H9 (cell line): ENCODE data around the gene CPM. TPM values are rescaled to one million over a fixed set of nuclear protein-coding genes. Genes with fewer than 3 reads are reported as not detected.

Experiments used
- DNase-seq: peaks from one replicate; pipeline ENCODE4 v3.0.0-alpha.2; 2017
- H2AFZ ChIP-seq: one replicate; pipeline ENCODE4 v1.6.1; 2013; ENCODE audit warnings: mild to moderate bottlenecking, low read length, control low read depth, moderate library complexity
- H2AK5ac ChIP-seq: 2 replicates; pipeline ENCODE4 v1.6.1; 2013; ENCODE audit warnings: low read length, control low read depth, mixed read lengths; ENCODE audit not compliant: insufficient read length
- H2BK120ac ChIP-seq: one replicate; pipeline ENCODE4 v1.6.1; 2013; ENCODE audit warnings: low read depth, mild to moderate bottlenecking, low read length, control low read depth, inconsistent platforms; ENCODE audit not compliant: poor library complexity, severe bottlenecking
- H2BK12ac ChIP-seq: 2 replicates; pipeline ENCODE4 v1.6.1; 2013; ENCODE audit warnings: low read length, control low read depth, mixed read lengths, low read depth; ENCODE audit not compliant: insufficient read length
- H2BK15ac ChIP-seq: 2 replicates; pipeline ENCODE4 v1.6.1; 2013; ENCODE audit warnings: low read depth, low read length, control low read depth
- H2BK20ac ChIP-seq: one replicate; pipeline ENCODE4 v1.6.1; 2013; ENCODE audit warnings: low read depth, mild to moderate bottlenecking, low read length, control low read depth, inconsistent platforms; ENCODE audit not compliant: poor library complexity, severe bottlenecking
- H2BK5ac ChIP-seq: 2 replicates; pipeline ENCODE4 v1.6.1; 2013; ENCODE audit warnings: low read length, control low read depth, mixed read lengths; ENCODE audit not compliant: insufficient read length
- H3K14ac ChIP-seq: 2 replicates; pipeline ENCODE4 v1.6.1; 2013; ENCODE audit warnings: low read length, control low read depth; ENCODE audit not compliant: insufficient read depth
- H3K18ac ChIP-seq: 2 replicates; pipeline ENCODE4 v1.6.1; 2013; ENCODE audit warnings: low read depth, mild to moderate bottlenecking, mixed read lengths, low read length, control low read depth; ENCODE audit not compliant: insufficient read length
- H3K23ac ChIP-seq: 2 replicates; pipeline ENCODE4 v1.6.1; 2013; ENCODE audit warnings: low read length, control low read depth, mixed read lengths, low read depth; ENCODE audit not compliant: insufficient read length
- H3K23me2 ChIP-seq: 2 replicates; pipeline ENCODE4 v1.6.1; 2013; ENCODE audit warnings: low read depth, mild to moderate bottlenecking, mixed read lengths, low read length, control low read depth; ENCODE audit not compliant: insufficient read length, poor library complexity, severe bottlenecking
- H3K27ac ChIP-seq: 2 replicates; pipeline ENCODE4 v1.5.1; 2013; ENCODE audit warnings: low read length, control low read depth, mixed read lengths, low read depth; ENCODE audit not compliant: insufficient read length
- H3K27me3 ChIP-seq: 2 replicates; pipeline ENCODE4 v1.6.1; 2013; ENCODE audit warnings: low read length, control low read depth, inconsistent platforms; ENCODE audit not compliant: insufficient read depth
- H3K4ac ChIP-seq: 2 replicates; pipeline ENCODE4 v1.6.1; 2013; ENCODE audit warnings: low read depth, mild to moderate bottlenecking, control low read depth, inconsistent platforms, low read length, moderate library complexity
- H3K4me1 ChIP-seq: 2 replicates; pipeline ENCODE4 v1.6.1; 2013; ENCODE audit warnings: low read length, control low read depth, inconsistent platforms; ENCODE audit not compliant: insufficient read depth
- H3K4me2 ChIP-seq: 2 replicates; pipeline ENCODE4 v1.6.1; 2013; ENCODE audit warnings: low read length, control low read depth, mixed read lengths; ENCODE audit not compliant: insufficient read length, insufficient read depth
- H3K56ac ChIP-seq: 2 replicates; pipeline ENCODE4 v1.6.1; 2013; ENCODE audit warnings: low read depth, mild to moderate bottlenecking, mixed read lengths, low read length, control low read depth; ENCODE audit not compliant: insufficient read length
- H3K79me1 ChIP-seq: 2 replicates; pipeline ENCODE4 v1.6.1; 2013; ENCODE audit warnings: low read depth, mild to moderate bottlenecking, moderate library complexity, low read length, control low read depth, inconsistent platforms; ENCODE audit not compliant: insufficient read depth, poor library complexity, severe bottlenecking
- H3K79me2 ChIP-seq: 2 replicates; pipeline ENCODE4 v1.6.1; 2013; ENCODE audit warnings: low read length, control low read depth, inconsistent platforms; ENCODE audit not compliant: insufficient read depth
- H3K9ac ChIP-seq: 2 replicates; pipeline ENCODE4 v1.6.1; 2013; ENCODE audit warnings: low read length, control low read depth, mixed read lengths; ENCODE audit not compliant: insufficient read length; ENCODE audit errors: extremely low read depth
- H3K9me3 ChIP-seq: one replicate; pipeline ENCODE4 v1.6.1; 2013; ENCODE audit warnings: low read depth, low read length, inconsistent platforms; ENCODE audit not compliant: control insufficient read depth
- H3T11ph ChIP-seq: one replicate; pipeline ENCODE4 v1.6.1; 2013; ENCODE audit warnings: mild to moderate bottlenecking, low read length, control low read depth, inconsistent platforms
- H4K20me1 ChIP-seq: one replicate; pipeline ENCODE4 v1.6.1; 2013; ENCODE audit not compliant: control insufficient read depth, insufficient read length, insufficient read depth
- H4K5ac ChIP-seq: 2 replicates; pipeline ENCODE4 v1.6.1; 2013; ENCODE audit warnings: low read depth, mild to moderate bottlenecking, mixed read lengths, low read length, control low read depth; ENCODE audit not compliant: insufficient read length
- H4K8ac ChIP-seq: replicated peaks from 2 replicates; pipeline ENCODE4 v1.6.1; 2013; ENCODE audit warnings: low read length, control low read depth, mixed read lengths, low read depth; ENCODE audit not compliant: insufficient read length
- H4K91ac ChIP-seq: 2 replicates; pipeline ENCODE4 v1.6.1; 2013; ENCODE audit warnings: low read depth, mild to moderate bottlenecking, moderate library complexity, mixed read lengths, low read length, control low read depth; ENCODE audit not compliant: insufficient read length
- H3K27ac Mint-ChIP-seq, 3 experiments: 2 replicates in 2 of 3; 3 replicates in 1 of 3; pipeline ENCODE4 v1.8.0; 2020 to 2021; ENCODE audit warnings: mixed read lengths in 3 of 3, mild to moderate bottlenecking in 1 of 3, moderate library complexity in 1 of 3
- H3K27me3 Mint-ChIP-seq: 2 replicates; pipeline ENCODE4 v1.8.0; 2021; ENCODE audit warnings: low read depth, mild to moderate bottlenecking, moderate library complexity, mixed read lengths
- H3K36me3 Mint-ChIP-seq, 3 experiments: 2 replicates in 2 of 3; 3 replicates in 1 of 3; pipeline ENCODE4 v1.8.0; 2020 to 2021; ENCODE audit warnings: low read depth in 3 of 3, mixed read lengths in 3 of 3; ENCODE audit not compliant: insufficient read depth in 1 of 3
- H3K4me1 Mint-ChIP-seq, 2 experiments: 2 replicates each; pipeline ENCODE4 v1.8.0; 2020; ENCODE audit warnings: mixed read lengths in 2 of 2
- H3K4me3 Mint-ChIP-seq, 2 experiments: 2 replicates in 1 of 2; 3 replicates in 1 of 2; pipeline ENCODE4 v1.8.0; 2020 to 2021; ENCODE audit warnings: mild to moderate bottlenecking in 2 of 2, mixed read lengths in 2 of 2, moderate library complexity in 1 of 2
- H3K9me3 Mint-ChIP-seq, 2 experiments: 2 replicates in 1 of 2; 3 replicates in 1 of 2; pipeline ENCODE4 v1.8.0; 2020; ENCODE audit warnings: mild to moderate bottlenecking in 2 of 2, mixed read lengths in 2 of 2, moderate library complexity in 1 of 2
- WGBS: extraction: QIAGEN DNeasy Blood & Tissue Kit; methylation state at CpG from one replicate; pipeline ENCODE4 v1.1.7; 2013; ENCODE audit warnings: missing lambda C conversion rate, low lambda C conversion rate, mixed read lengths; ENCODE audit not compliant: insufficient read length; ENCODE audit errors: extremely low coverage; 5-methylcytosine and 5-hydroxymethylcytosine counted together
- total RNA-seq: library from RNA; stranded (reverse); gene quantifications from 2 replicates; pipeline ENCODE4 v1.2.1, GENCODE V29; 2021
- TF ChIP-seq, protein P1 (sequence below): fragments of 200-600 bp; sonication (generic); conservative IDR thresholded peaks from 3 replicates; pipeline ENCODE4 v1.8.0; 2021; ENCODE audit warnings: antibody characterized with exemption, mild to moderate bottlenecking

CPM gene
- total RNA-seq, 1 experiment from 2014 or later, result 1.2 TPM

DNA sequence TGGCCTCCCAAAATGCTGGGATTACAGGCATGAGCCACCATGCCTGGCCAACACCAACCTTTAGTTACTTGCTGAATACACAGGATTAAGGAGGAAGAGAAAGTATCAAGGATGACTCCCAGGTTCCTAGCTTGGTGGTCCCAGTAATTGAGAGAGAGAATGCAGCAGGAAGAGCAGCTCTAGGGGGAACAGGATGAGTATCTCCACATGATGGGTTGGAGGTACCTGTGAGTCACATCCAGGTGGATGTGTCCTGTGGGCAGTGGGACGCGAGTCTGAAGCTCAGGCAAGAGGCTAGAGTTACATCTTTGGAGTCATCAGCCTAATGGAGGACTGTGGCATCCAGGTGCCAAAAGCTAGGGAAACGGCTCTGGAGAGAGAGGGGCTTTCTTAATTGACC, 77.9 kb downstream of the CPM start:
- no peak overlapping the region for H3K56ac ChIP-seq
- H2BK120ac ChIP-seq, result no peak overlapping the region
- no peak overlapping the region for H4K8ac ChIP-seq
- no peak overlapping the region for H3K9ac ChIP-seq
- H2AFZ ChIP-seq, result no peak overlapping the region
- H2BK20ac ChIP-seq, result no peak overlapping the region
- H3K4me3 Mint-ChIP-seq, result no peak overlapping the region
- no peak overlapping the region for H2BK12ac ChIP-seq
- no peaks in the 10 kb centered on the region for H3K9me3 Mint-ChIP-seq
- H4K5ac ChIP-seq, result no peak overlapping the region
- no peak overlapping the region for H3K14ac ChIP-seq
- no CpG with 5 or more reads among the region's 3 CpGs for WGBS
- H3K4me1 ChIP-seq, result no peaks in the 10 kb centered on the region
- H3K27me3 Mint-ChIP-seq, result peaks cover 4% of the 10 kb centered on the region; the same call in 1 of the 2 replicates
- H3K79me1 ChIP-seq, result no peaks in the 10 kb centered on the region
- no peak overlapping the region for H3K4ac ChIP-seq
- TF ChIP-seq, protein P1, sequence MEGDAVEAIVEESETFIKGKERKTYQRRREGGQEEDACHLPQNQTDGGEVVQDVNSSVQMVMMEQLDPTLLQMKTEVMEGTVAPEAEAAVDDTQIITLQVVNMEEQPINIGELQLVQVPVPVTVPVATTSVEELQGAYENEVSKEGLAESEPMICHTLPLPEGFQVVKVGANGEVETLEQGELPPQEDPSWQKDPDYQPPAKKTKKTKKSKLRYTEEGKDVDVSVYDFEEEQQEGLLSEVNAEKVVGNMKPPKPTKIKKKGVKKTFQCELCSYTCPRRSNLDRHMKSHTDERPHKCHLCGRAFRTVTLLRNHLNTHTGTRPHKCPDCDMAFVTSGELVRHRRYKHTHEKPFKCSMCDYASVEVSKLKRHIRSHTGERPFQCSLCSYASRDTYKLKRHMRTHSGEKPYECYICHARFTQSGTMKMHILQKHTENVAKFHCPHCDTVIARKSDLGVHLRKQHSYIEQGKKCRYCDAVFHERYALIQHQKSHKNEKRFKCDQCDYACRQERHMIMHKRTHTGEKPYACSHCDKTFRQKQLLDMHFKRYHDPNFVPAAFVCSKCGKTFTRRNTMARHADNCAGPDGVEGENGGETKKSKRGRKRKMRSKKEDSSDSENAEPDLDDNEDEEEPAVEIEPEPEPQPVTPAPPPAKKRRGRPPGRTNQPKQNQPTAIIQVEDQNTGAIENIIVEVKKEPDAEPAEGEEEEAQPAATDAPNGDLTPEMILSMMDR, result no peak
- H3K23me2 ChIP-seq, result no peaks in the 10 kb centered on the region
- H2AK5ac ChIP-seq, result no peak overlapping the region
- H2BK5ac ChIP-seq, result no peak overlapping the region
- no peaks in the 10 kb centered on the region for H3K36me3 Mint-ChIP-seq
- DNase-seq, result no peak
- no peak overlapping the region for H3K23ac ChIP-seq
- no peaks in the 10 kb centered on the region for H3K79me2 ChIP-seq
- H4K20me1 ChIP-seq, result no peaks in the 10 kb centered on the region
- H3K27ac ChIP-seq, result no peak overlapping the region
- H3T11ph ChIP-seq, result no peak overlapping the region
- no peaks in the 10 kb centered on the region for H3K4me1 Mint-ChIP-seq
- no peaks in the 10 kb centered on the region for H3K27me3 ChIP-seq
- H4K91ac ChIP-seq, result no peak overlapping the region
- no peak overlapping the region for H2BK15ac ChIP-seq
- H3K27ac Mint-ChIP-seq, result no peak overlapping the region
- H3K9me3 ChIP-seq, result no peaks in the 10 kb centered on the region
- H3K18ac ChIP-seq, result no peak overlapping the region
- H3K4me2 ChIP-seq, result no peak overlapping the region
